ENCODE results near the gene NEDD4. TPM values are rescaled to one million over a fixed set of nuclear protein-coding genes. Genes with fewer than 3 reads are reported as not detected.

Gene NEDD4
- 29.6 and 45.3 TPM in 2 replicates for total RNA-seq

DNA sequence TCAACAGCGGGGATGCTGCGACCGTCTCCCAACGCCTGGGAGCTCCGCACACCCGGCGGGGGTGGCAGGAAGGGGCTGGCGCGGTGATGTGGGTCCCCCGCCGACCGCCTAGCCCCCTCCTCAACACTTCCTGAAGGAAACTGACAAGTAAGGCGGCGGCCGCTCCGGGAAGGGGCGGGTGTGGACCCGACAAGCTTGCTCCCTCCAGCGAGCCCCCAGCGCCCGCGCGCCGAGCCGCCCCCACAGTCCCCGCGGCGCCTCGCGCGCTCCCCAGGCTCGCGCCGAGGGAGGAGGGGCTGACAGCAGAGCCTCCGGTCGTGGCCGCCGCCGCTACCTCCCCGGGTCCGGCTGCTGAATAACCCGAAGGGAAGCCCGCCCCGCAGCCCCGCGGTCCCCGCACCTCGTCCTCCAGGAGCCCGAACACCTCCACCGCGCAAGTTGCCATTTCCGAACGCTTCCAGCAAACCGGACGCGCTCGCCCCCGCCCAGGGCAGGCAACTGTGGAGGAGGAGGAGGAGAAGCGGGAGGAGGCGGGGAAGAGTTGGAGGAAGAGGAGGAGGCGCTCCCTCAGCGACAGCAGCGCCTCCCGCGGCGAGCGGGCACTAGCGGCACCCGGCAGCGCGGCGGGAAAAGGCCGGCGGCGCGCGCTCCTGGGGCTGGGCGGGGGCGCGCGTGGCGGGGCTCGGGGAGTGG, at the start of gene NEDD4:
Gene NEDD4, minus strand, starts transcription at position 502 of the 693 bp plus-strand sequence. Its CDS starts 57 bp downstream, at position 445.
- TF ChIP-seq, protein P1, sequence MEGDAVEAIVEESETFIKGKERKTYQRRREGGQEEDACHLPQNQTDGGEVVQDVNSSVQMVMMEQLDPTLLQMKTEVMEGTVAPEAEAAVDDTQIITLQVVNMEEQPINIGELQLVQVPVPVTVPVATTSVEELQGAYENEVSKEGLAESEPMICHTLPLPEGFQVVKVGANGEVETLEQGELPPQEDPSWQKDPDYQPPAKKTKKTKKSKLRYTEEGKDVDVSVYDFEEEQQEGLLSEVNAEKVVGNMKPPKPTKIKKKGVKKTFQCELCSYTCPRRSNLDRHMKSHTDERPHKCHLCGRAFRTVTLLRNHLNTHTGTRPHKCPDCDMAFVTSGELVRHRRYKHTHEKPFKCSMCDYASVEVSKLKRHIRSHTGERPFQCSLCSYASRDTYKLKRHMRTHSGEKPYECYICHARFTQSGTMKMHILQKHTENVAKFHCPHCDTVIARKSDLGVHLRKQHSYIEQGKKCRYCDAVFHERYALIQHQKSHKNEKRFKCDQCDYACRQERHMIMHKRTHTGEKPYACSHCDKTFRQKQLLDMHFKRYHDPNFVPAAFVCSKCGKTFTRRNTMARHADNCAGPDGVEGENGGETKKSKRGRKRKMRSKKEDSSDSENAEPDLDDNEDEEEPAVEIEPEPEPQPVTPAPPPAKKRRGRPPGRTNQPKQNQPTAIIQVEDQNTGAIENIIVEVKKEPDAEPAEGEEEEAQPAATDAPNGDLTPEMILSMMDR (IDR thresholded peaks at IDR 0.05; ENCODE audit: insufficient read depth, low read depth, low read length), result peak; percentile 50
- DNase-seq (ENCODE audit: low read depth), result peak; percentile 87
- H3K4me3 ChIP-seq (ENCODE audit: low read depth, low read length), result peak within 1 kb of the TSS; percentile 84

DNA sequence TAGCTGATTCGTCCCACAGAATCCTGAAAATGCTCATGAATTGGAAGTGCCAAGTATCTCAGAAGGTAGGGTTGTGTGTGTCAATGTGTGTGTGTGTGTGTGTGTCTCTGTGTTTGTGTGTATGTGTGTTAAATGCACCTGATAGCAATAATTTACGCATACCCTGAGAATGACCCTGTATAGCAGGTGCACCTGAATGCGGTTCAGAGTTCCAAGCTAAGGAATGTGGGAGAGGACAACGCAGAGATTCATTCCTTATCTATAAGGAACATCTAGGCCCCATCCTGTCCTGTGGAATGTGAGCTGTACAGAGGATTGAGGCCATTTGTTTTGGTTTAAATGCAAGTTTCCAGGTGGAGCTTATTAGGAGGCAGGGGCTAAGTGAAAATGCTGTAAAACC, 49.1 kb upstream of the NEDD4 start:
- H3K4me3 ChIP-seq (ENCODE audit: low read depth, low read length), result no peak overlapping the region
- TF ChIP-seq, protein P1 (IDR thresholded peaks at IDR 0.05; ENCODE audit: insufficient read depth, low read depth, low read length), result no peak
- no peak for DNase-seq (ENCODE audit: low read depth)

DNA sequence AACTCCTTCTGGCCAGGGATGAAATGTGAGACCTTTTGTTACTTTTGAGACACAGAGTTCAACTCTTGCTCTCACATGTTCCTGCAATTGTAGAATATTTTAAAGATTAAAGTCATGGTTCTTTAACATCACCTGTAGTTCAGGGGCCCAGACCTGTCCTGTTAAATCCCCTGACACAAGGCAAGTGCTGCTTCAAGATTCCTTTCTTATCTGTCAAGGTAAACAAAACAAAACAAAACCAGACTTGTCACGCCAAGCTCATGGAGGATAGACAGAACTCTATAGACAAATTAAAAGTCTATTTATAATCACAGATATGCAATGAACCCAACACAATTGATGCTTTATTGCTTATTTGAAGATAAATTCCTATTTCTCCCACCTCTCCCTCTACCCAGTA, 48.6 kb upstream of the NEDD4 start:
- TF ChIP-seq, protein P1 (IDR thresholded peaks at IDR 0.05; ENCODE audit: insufficient read depth, low read depth, low read length), result no peak
- DNase-seq (ENCODE audit: low read depth), result peak; percentile 22
- H3K4me3 ChIP-seq (ENCODE audit: low read depth, low read length), result no peak overlapping the region

DNA sequence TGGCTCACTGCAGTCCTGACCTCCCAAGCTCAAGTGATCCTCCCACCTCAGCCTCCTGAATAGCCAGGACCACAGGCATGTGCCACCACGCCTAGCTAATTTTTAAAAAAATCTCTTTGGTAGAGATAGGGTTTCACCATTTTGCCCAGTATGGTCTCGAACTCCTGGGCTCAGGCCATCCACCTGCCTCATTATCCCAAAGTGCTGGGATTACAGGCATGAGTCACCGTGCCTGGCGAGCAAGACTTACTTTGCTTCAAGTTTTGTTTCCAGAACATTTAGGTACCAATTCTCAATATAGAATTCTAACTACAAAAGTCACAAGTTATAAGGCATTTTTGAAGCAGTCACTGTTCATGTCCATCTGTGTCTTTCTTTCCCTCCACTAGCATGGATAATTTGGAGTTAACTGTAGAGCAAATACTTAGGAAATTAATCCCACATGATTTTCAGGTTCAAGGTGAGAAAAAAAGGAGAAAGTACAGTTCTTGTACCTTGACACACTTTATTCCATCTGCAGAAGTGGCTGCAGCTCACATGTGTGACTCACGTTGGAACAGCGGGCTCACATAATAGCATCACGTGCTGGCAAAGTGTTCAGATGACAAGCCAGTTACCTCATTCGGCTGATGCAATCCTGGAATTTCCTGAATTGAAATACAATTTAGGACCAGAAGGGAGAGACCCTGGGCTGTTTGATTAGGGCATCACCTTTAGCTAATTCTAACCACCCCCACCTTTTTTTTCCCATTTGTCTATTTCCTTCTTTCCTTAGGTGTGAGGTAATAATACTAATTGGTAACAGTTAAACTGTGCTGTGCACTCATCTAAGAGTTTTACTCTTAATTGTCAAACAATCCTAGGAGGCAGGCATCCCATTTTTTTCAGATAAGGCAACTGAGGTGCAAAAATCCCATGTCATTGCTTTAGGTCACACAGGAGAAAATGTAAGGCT, 46.9 kb upstream of the NEDD4 start:
- no peak overlapping the region for H3K4me3 ChIP-seq (ENCODE audit: low read depth, low read length)
- DNase-seq (ENCODE audit: low read depth), result peak; percentile 94
- TF ChIP-seq, protein P1 (IDR thresholded peaks at IDR 0.05; ENCODE audit: insufficient read depth, low read depth, low read length), result no peak

DNA sequence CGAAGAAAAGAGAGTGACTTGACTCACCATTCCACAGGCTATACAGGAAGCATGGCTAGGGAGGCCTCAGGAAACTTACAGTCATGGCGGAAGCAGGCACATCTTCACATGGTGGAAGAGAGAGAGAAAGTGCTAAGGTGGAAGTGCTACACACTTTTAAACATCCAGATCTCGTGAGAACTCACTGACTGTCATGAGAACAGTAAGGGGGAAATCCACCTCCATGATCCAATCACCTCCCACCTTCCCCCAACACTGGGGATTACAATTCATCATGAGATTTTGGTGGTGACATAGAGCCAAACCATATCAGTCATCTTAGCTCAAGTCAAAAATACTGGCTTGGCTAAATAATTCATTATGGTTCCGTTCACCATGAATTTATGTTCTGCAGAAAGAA, 45.3 kb upstream of the NEDD4 start:
- TF ChIP-seq, protein P1 (IDR thresholded peaks at IDR 0.05; ENCODE audit: insufficient read depth, low read depth, low read length), result no peak
- H3K4me3 ChIP-seq (ENCODE audit: low read depth, low read length), result no peak overlapping the region
- DNase-seq (ENCODE audit: low read depth), result no peak

DNA sequence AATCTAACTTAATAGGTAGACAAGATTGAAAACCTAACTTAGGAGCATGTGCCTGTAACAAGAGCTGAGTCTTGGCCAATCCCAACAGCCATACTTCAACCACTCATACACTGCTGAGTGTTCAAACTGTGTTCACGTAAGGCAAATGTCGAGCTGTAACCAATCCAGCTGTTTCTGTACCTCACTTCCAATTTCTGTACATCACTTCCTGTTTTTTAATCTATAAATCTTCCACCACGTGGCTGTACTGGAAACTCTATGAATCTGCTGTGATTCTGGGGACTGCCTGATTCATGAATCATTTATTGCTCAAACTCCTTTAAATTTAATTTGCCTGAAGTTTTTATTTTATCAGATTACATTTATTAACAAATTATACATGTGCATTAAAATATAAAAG, 44.6 kb upstream of the NEDD4 start:
- peak; percentile 36 for DNase-seq (ENCODE audit: low read depth)
- TF ChIP-seq, protein P1 (IDR thresholded peaks at IDR 0.05; ENCODE audit: insufficient read depth, low read depth, low read length), result no peak
- no peak overlapping the region for H3K4me3 ChIP-seq (ENCODE audit: low read depth, low read length)

Data from fibroblast of villous mesenchyme (primary cell).